Skeletal muscle satellite cell (primary cell): Measurements from ENCODE around the gene NSD1.
A peak's percentile ranks its signal among the peaks of the same experiment; 100 is the strongest.
"Not testable (repeated sequence)": the region's sequence is repeated elsewhere in the genome, so short reads cannot be mapped to it uniquely, and the experiment has no call there.

Source experiments
- H3K27me3 ChIP-seq: 2 replicates; pipeline ENCODE4 v1.7.0; 2013; ENCODE audit warnings: low read length; ENCODE audit not compliant: control insufficient read depth, insufficient read depth
- H3K36me3 ChIP-seq: 2 replicates; pipeline ENCODE4 v1.7.0; 2013; ENCODE audit warnings: mild to moderate bottlenecking, control low read depth, low read length; ENCODE audit not compliant: insufficient read depth
- H3K4me1 ChIP-seq: 2 replicates; pipeline ENCODE4 v1.7.0; 2013; ENCODE audit warnings: low read length; ENCODE audit not compliant: control insufficient read depth, insufficient read depth
- H3K4me2 ChIP-seq: 2 replicates; pipeline ENCODE4 v1.7.0; 2013; ENCODE audit warnings: mild to moderate bottlenecking, low read length
- H3K4me3 ChIP-seq: 2 replicates; pipeline ENCODE4 v1.7.0; 2013; ENCODE audit warnings: low read length
- H3K9ac ChIP-seq: 2 replicates; pipeline ENCODE4 v1.7.0; 2013; ENCODE audit warnings: mild to moderate bottlenecking, low read depth, low read length, moderate library complexity
- H3K9me3 ChIP-seq: replicated peaks from 2 replicates; pipeline ENCODE4 v1.7.0; 2013; ENCODE audit warnings: mild to moderate bottlenecking, control low read depth, low read length

The NSD1 gene

DNA sequence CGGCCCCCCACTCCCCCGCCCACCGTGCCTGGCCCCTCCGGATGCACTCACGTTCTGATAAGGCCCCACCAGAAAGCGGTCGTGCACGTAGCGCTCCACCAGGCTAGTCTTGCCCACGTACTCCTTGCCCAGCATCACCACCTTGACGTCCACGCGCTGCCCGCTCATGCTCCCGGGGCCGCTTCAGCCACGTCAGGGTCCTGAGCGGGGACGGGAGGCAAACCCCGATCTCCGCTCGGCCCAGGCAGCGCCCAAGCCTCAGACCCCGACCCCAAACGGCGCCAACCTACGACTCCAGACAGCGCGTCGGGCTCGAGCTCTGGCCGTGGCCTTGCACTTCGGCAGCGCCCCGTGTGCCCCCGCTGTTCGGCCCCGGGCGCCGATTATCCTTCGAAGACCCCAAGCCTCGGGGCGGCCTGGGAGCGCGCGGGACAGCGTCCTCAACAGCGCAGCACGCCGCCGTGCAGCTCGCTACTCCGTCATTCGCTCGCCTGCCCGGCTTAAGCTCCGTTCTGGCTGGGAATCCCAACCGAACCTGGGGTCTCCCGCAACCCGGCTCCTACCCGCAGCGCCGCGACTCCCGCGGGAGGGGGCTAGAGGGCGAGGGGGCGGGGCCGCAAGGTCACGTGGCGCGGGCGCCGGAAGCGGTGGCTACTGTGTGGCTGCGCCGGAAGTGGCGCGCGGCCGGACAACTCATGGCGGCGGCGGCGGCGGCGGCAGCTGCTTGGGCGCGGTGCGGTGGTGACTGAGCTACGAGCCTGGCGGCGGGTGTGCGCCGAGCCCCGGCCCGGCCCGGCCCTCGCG, 169.8 kb downstream of the NSD1 start, which contains the start of the genes PRELID1 and RAB24:
Gene PRELID1 (plus strand): TSS at position 679 of the 804 bp plus-strand sequence. CDS start 187 bp downstream, outside the sequence.
Gene RAB24 (minus strand): TSS at position 599 of the 804 bp plus-strand sequence. CDS start 431 bp downstream, at position 168.
- peak within 1 kb of the TSS; percentile 84 for H3K4me2 ChIP-seq
- H3K9me3 ChIP-seq: no peaks in the 10 kb centered on the region
- H3K36me3 ChIP-seq: peaks cover 58% of the 10 kb centered on the region
- peaks cover 41% of the 10 kb centered on the region for H3K4me1 ChIP-seq
- H3K4me3 ChIP-seq: peak within 1 kb of the TSS; percentile 78
- H3K9ac ChIP-seq: peak within 1 kb of the TSS; percentile 91
- no peaks in the 10 kb centered on the region for H3K27me3 ChIP-seq

DNA sequence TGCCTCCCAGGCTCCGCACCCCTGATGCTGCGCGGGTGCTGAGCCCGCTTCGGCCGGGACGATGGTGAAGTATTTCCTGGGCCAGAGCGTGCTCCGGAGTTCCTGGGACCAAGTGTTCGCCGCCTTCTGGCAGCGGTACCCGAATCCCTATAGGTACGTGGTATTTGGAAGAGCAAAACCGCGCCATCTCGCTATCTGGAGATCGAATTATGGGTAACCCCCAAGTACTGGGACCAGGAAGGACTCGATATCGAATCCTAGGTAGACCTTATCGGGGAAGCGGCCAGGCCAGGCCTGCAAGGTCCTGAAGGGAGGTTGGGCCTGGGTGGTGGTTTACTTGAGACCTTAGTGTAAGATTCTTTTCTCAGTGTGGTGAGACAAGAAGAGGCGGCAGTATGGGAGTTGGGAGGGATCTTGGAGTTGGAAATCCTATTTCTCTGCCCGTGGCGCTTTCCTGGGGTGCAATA, 170.4 kb downstream of the NSD1 start:
- H3K4me3 ChIP-seq: peak overlapping the region; percentile 78
- H3K4me2 ChIP-seq: peak overlapping the region; percentile 84
- peaks cover 41% of the 10 kb centered on the region for H3K4me1 ChIP-seq
- peak overlapping the region; percentile 91 for H3K9ac ChIP-seq
- no peaks in the 10 kb centered on the region for H3K27me3 ChIP-seq
- peaks cover 51% of the 10 kb centered on the region for H3K36me3 ChIP-seq
- no peaks in the 10 kb centered on the region for H3K9me3 ChIP-seq

DNA sequence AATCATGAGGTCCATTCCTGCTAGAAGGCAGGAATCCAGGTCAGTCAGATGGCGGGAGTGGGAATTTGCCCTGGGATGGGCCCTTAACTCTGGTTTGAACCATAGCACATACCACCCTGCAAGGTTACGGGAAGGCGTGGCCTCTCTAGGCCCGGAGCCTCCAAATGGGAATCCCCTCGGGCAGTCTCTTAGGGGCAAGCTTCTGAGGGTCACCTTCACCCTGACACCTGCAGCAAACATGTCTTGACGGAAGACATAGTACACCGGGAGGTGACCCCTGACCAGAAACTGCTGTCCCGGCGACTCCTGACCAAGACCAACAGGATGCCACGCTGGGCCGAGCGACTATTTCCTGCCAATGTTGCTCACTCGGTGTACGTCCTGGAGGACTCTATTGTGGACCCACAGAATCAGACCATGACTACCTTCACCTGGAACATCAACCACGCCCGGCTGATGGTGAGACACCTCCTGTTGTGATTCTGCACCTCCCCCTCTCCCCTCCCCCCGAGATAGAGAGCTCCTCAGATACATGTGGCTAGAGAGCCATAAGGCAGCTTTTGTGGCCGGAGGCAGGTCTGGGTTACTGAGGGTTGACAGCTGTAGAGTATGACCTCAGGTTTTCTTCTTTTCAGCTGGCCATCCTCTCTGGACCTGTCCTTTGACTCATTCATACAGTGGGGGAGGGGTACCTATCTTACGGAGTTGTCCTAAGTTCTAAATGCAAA, 171.0 kb downstream of the NSD1 start:
- peak overlapping the region; percentile 78 for H3K4me3 ChIP-seq
- peaks cover 47% of the 10 kb centered on the region for H3K36me3 ChIP-seq
- no peaks in the 10 kb centered on the region for H3K27me3 ChIP-seq

DNA sequence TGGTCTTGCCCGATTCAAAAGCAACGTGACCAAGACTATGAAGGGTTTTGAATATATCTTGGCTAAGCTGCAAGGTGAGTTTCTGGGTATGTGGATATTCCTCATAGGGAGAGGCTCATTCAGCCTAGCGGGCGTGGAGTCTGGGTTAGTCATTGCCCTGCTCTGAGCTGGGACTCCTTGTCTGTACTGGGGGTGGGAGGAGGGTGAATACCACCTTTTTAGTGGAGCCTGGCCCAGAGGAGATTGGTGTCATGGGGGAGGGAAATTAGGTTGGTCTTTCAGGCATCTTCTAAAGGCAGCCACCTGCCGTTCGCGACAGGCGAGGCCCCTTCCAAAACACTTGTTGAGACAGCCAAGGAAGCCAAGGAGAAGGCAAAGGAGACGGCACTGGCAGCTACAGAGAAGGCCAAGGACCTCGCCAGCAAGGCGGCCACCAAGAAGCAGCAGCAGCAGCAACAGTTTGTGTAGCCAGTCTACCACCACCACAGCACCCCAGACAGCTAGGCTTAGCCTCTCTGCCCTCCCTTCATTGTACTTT, 172.6 kb downstream of the NSD1 start:
- not testable (repeated sequence) for H3K27me3 ChIP-seq, H3K9me3 ChIP-seq, H3K9ac ChIP-seq, H3K4me3 ChIP-seq
- peaks cover 51% of the 10 kb centered on the region for H3K4me1 ChIP-seq
- peak overlapping the region; percentile 84 for H3K4me2 ChIP-seq
- peaks cover 41% of the 10 kb centered on the region for H3K36me3 ChIP-seq

More for the DNA sequence above, 171.0 kb downstream of the NSD1 start:
- Histone ChIP-seq H3K4me2 (peak overlapping the region; percentile 84), H3K9ac (peak overlapping the region; percentile 91), H3K4me1 (peaks cover 43% of the 10 kb centered on the region), H3K9me3 (no peaks in the 10 kb centered on the region)

DNA sequence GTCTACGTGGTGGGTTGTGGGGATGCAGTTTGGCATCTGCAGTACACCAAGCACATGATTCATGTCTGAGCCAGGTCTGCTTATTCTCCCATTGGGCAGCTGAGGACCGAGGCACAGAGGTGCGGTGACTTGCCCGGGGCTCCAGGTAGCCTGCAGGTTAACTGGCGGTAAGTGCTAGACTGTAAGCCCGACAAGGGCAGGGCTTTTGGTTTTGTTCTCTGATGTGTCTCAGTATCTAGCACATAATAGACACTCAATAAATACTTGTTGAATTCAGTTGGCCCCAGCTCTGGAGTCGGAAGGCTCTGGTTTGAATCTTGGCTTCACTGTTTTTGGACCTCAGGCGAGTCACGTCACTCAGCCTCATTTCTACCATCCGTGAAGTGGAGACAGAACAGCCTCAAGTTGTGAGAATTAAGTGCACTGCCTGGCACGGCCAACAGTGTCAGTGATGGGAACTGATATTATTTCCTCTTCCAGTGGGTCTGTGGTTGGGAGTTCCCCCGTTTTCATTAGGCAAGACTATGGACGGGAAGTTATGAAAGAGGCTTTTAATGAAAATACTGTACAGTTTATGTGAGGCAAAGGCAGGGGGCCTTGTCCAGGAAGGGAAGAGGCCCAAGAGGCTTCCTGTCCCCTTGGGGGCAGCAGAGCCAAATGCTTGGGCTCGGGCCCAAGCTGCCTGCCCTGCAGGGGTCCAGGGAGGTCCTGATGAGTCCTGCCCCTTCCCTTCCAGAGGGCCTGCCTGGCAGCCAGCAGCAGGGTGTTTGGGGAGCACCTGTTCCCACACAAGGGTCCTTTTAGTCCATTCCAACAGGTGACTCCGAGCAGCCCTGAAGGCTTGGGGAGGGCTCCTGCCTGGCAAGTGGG, 173.3 kb downstream of the NSD1 start:
- no peak overlapping the region for H3K9ac ChIP-seq
- peaks cover 50% of the 10 kb centered on the region for H3K4me1 ChIP-seq

DNA sequence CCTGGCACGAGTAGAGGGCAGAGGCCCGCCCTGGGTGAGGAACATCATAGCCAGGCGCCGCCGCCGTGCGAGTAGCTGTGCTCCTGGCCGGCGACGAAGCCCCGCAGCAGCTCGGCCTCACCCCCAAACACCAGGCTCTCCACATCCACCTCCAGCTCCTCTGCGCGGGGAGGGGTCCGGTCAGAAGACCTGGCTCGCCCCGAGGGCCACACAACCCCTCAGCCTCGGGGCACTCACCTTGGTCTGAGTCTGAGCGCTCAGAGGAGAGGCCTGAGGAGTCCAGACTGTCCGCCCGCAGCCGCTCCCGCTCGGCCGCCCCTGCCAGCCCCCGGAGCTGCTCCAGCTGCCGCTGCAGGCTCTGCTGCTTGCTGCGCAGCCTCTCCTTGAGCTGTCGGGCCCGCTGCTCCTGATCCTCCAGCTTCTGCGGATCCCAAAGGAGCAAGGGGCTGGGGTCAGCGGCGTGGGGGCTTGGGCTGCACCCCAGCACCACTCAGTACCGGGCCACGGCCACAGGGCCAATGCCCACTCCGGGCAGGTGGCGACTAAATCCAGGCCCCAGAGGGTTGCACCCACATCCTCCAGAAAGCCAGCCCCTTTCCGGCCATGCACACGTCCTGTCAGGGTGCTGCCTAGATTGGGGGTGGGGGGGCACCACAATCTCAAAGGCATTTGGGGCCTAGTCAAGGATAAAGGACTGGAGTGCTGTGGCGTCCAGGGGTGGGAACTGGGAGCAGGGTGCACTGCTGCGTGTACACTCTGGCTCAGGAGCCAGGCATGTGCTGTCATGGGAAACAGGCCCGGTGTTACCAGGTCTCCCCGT, 174.2 kb downstream of the NSD1 start:
- Histone ChIP-seq H3K4me1 (peaks cover 46% of the 10 kb centered on the region), H3K9me3 (no peaks in the 10 kb centered on the region), H3K27me3 (no peaks in the 10 kb centered on the region), H3K9ac (no peak overlapping the region), H3K4me3 (no peak overlapping the region), H3K36me3 (peaks cover 31% of the 10 kb centered on the region), H3K4me2 (no peak overlapping the region)

More for the DNA sequence above, 173.3 kb downstream of the NSD1 start:
- Histone ChIP-seq H3K36me3 (peaks cover 35% of the 10 kb centered on the region), H3K4me3 (no peak overlapping the region), H3K27me3 (no peaks in the 10 kb centered on the region), H3K9me3 (no peaks in the 10 kb centered on the region), H3K4me2 (no peak overlapping the region)

DNA sequence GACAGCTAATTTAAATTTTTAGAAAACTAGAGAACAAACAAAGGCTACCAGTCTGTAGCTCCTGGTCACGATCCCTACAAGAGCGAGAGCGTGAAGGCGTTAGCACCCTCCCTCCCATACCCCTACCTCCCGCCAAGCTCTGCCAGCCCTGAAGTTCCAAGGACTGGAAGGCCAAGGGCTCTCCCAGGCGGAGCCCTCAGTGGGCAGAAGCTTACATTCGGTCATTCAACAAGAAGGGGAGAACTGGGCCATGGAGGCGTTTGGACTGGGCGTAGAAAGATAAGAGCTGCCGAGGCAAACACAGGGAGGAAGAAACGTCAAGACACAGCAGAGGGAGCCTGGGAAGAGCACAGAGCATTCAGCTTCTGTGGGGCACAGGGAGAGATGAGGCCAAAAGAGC, 175.2 kb downstream of the NSD1 start:
- H3K9me3 ChIP-seq: no peaks in the 10 kb centered on the region
- H3K4me2 ChIP-seq: no peak overlapping the region
- H3K4me1 ChIP-seq: peaks cover 49% of the 10 kb centered on the region
- H3K9ac ChIP-seq: peak overlapping the region; percentile 12
- H3K27me3 ChIP-seq: no peaks in the 10 kb centered on the region
- no peak overlapping the region for H3K4me3 ChIP-seq
- H3K36me3 ChIP-seq: peaks cover 31% of the 10 kb centered on the region

DNA sequence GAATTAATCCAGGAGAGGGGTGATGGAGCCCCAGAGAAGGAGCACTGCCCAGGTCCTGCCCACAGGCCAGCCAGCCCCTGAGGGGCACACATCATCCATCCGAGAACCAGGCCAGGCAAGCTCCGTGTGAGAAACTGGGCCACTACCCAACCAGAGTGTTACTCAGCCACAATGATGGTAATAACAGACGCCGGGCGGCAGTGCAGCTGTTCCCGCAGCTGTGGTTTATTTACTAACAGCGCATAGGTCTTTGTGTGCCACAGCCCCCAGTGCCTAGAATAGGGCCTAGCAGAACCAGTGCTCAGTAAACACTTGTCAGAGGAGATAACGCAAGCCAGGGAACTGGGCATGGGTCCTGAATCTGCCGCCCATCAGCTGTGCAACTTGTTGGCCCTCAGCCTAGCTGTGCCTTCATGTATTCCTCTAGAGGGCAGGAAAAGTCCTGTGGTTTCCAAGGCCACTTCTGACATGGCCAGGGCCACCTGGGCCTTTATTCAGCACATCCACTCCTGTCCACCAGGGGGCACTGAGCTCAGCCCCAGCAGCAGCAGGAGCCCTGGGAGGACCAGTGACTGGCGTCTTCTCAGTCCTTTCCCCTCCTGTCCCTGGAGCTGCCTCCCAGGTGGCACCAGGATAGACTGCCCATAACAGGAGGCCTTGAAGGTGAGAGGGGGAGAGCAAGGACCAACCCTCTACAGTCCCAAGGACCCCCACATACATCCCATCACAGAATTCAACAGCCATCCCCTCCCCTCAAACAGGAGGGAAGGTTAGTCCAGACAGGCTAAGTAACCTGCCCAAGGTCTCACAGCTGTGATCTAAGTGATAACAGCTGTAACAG, 176.0 kb downstream of the NSD1 start:
- Histone ChIP-seq H3K4me1 (peaks cover 47% of the 10 kb centered on the region), H3K27me3 (no peaks in the 10 kb centered on the region), H3K4me3 (no peak overlapping the region), H3K4me2 (peak overlapping the region; percentile 100), H3K9me3 (no peaks in the 10 kb centered on the region), H3K36me3 (peaks cover 31% of the 10 kb centered on the region), H3K9ac (peak overlapping the region; percentile 12)

DNA sequence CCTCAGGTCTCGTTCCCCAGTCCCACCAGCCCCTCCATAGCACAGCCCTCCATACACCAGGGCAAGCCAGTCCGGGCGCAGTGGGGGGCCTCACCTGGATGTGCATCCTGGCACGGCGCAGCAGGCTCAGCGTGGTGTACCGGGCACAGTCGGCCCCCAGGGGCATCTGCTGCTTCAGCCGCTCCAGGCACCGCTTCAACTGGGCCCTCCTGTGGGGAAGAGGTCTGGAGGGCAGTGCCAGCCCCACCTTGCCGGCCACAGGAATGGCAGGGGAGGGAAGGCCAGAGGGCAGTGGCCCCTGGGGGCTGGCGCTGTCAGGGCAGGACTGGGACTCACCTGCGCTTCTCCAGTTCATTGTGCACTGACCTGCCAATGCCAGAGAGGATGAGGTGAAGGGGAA, 176.8 kb downstream of the NSD1 start:
- H3K4me2 ChIP-seq: peak overlapping the region; percentile 100
- H3K4me1 ChIP-seq: peaks cover 39% of the 10 kb centered on the region
- H3K9me3 ChIP-seq: no peaks in the 10 kb centered on the region
- H3K4me3 ChIP-seq: peak overlapping the region; percentile 87
- peaks cover 23% of the 10 kb centered on the region for H3K36me3 ChIP-seq
- peak overlapping the region; percentile 81 for H3K9ac ChIP-seq
- H3K27me3 ChIP-seq: no peaks in the 10 kb centered on the region
